Left cardiac atrium (tissue), 4 donors: ENCODE measurements around the gene DNAJB8. TPM values are rescaled to one million over a fixed set of nuclear protein-coding genes. Genes with fewer than 3 reads are reported as not detected.
A peak's percentile ranks its signal among the peaks of the same experiment; 100 is the strongest.

Experiments
- ATAC-seq, 2 donors: fragments of 200-7000 bp; cut with Tn5 transposase; one replicate each; pipeline ENCODE4 v1.9.1; 2020; ENCODE audit warnings: mild to moderate bottlenecking in 2 of 2, moderate library complexity in 2 of 2
- DNase-seq: peaks from one replicate; pipeline ENCODE4 v3.0.0-alpha.2; 2020
- intact Hi-C, 2 donors: fragments of 100-400 bp; cut with DNase I; formaldehyde crosslinking; loops; one replicate each; pipeline versions ENCODE4 v1.14.1 to v1.15.1; 2022 to 2023
- total RNA-seq, 2 donors: library from RNA; stranded (reverse); fragmentation: NEBNext Ultra II Directional; extraction: Animal tissue kit (Norgen Biotek cat#: 25700); gene quantifications; one replicate each; pipeline ENCODE4 v1.2.1, GENCODE V29; 2021
- donor health status: DM: no; HTN: yes; CAD: no.
- donor health status: DM: no; HTN: yes; CAD: no; lungs with severe emphysema.
- donor health status: DM: yes; HTN: yes; CAD: no.
- donor health status: Dilated cardiomyopathy.

Gene DNAJB8
- total RNA-seq, 2 donors from 2014 or later = not detected

GRCh38 chr3:128487538-128487812, 20.8 kb upstream of the DNAJB8 start:
- intact Hi-C loops = no loop called here
- ATAC-seq (peak in 1 of 2 donors; percentile 1), DNase-seq (no peak)

DNA sequence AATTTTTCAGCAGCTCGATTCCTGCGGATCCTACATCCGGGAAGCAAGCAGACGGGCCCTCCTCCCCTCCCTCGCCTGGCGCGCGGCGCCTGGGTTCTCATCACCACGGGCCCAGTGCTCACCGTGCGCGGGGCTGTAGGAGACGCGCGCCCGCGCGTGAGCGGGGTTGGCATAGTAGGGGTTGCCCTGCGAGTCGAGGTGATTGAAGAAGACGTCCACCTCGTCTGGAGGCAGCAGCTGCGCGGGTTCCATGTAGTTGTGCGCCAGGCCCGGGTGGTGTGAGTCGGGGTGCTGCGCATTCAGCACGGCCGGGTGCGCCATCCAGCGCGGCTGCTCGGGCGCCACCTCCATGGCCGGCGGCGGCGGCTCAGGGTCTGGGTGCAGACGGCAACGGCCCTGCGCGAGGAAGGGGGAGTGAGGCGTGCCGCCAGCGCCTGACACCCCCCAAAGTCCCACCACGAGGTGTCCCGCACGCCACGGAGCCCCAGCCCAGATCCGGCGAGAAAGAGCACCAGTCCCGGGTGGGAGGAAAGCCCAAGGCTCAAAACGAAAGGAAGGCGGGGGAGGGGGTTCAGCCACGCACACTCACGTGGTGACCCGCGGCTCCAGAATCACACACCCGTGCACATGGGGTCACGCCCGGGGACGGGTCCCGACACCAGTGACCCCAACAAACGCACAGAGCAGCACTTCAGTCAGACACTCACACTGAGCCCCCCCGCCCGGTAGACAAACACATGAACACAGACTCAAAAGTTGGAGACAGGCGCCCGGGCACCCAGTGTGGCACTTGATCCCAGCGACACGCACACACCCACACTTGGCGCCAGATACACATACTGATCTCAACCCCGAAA, 20.2 kb upstream of the DNAJB8 start:
- ATAC-seq (peak in 1 of 2 donors; percentile 8), DNase-seq (peak; percentile 43)
- intact Hi-C loops = no loop called here

DNA sequence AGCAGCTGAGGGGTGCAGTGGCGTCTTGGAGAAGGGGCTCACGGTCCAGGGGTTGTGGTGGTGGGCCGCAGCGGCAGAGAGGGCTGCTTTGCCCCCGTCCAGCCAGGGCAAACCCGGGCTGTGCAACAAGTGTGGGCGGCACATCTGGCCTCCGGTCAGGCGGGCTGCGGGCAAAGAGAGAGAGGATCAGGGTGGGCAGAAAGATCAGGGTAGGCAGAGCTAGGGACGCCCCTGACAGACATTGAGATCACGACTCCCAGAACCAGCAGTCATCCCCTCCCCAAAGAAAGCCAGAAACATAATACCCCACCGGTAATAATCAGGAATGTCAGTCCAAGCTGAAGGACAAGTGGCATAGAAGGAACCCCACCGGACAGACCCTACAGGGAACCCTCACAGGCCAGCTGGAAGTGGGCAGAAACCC, 19.5 kb upstream of the DNAJB8 start:
- no peak for ATAC-seq
- DNase-seq = peak; percentile 21
- intact Hi-C loops = no loop called here

DNA sequence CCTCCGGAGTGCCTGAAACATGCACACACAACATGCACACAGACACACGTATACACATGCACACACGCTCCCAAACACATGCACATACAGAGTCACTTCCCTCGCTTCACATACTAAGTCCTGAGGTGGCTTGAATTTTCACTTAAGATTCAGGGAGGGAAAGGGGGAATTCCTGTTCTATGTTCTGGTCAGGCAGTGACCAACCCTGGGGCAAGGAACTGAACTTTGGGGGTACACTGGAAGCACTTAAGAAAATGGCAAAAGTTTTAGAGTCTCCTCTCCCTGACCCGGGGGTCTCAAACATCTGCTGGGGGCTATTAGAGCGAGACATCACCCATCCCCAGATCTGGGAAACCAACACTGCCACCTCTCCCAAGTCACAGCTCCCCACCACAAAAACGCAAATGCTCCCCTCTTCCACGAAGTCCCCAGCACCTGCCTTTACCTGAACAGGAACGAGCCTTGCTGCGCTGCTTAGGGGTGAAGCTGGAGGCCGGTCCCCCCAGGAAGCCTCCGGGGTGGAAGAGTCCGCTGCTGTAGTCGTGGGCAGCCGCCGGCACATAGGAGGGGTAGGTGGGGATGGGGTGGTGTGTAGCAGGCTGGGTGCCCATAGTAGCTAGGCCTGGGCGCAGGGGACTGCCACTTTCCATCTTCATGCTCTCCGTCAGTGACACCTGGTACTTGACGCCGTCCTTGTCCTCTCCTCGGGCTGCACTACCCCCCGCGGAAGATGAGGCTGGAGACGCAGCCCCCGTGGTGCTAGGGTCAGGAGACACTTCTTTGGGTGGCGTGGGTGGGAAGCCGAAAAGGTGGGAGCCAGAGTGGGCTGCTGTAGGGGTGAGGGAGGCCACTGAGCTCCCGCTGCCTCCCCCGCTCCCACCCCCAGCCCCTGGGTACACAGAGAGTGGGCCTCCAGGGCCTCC, 18.9 kb upstream of the DNAJB8 start:
- intact Hi-C loops = no loop called here
- peak; percentile 17 for DNase-seq
- ATAC-seq = no peak

- intact Hi-C loops = no loop called here
- DNase-seq = peak; percentile 36
- no peak for ATAC-seq
Observed at GRCh38 chr3:128484404-128485281, 18.0 kb upstream of the DNAJB8 start.

- ATAC-seq = no peak
- intact Hi-C loops = no loop called here
- DNase-seq = peak; percentile 22
Observed at GRCh38 chr3:128483657-128484403, 17.1 kb upstream of the DNAJB8 start.

DNA sequence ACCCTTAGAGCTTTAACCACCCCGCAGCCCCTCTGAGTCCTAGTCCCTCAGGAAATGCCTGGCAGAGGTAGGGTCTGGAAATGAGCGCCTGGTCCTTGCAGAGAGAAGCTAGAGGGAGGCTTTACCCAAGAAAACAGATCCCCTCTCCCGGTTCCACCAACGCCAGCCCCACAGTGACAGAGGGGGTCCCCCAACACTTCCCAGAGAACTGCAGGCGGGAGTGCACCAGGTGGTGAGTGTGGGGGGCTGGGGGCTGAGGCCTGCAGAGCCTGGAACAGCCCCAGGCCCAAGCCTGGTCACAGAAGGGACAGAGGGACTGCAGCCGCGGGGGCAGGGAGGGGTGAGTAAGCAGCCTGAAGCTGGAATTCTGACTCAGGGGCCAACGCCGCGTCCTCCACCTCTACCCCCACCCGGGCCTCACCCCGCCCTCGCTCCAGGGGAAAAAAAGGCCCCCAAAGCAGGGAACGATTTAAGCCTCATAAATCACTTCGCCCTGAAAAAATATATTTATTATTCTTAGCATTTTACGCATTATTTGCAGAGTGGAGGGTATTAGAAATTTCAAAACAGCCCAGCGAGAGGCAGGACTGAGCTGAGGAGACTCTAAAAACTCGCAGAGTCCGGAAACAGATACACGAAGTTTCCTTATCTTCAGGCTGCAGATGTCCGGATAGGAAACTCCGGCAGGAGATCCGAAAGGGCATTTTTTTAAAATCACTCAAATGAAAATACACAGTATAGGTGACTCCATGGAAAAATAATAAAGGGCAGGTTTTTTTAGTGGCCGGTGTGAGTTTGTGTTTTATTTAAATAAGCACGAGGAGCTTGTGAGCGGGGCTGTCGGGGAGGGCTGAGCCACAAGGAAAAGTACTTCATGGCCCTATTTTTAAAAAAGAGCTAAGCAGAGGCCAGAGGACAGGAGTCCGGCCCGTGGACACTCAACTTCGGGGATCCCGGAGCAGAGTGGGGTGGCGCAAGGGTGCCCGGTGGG, 16.3 kb upstream of the DNAJB8 start:
- intact Hi-C loops = no loop called here
- DNase-seq = peak; percentile 68
- ATAC-seq = peak; percentile 3 to 36

DNA sequence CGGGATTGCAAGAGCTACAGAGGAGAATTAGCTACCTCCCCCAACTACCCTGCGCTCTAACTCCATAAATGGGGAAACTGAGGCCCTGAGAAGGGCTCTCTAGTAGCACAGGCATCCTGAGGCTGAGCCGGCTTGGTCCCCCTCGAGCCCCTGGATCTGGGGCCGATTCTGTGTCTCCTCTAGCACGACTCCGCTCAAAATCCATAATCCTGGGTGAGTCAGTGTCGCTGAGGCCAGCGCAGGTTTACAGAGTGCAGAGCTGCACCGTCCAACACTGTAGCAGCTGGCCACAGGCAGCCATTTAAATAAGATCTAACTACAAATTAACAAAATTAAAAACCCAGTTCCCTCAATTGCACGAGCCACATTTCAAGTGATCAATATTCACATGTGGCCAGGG, 15.5 kb upstream of the DNAJB8 start:
- intact Hi-C loops = no loop called here
- ATAC-seq (no peak), DNase-seq (no peak)

GRCh38 chr3:128481438-128481942, 14.8 kb upstream of the DNAJB8 start:
- intact Hi-C loops = no loop called here
- DNase-seq (peak; percentile 85), ATAC-seq (peak; percentile 43 to 57)

DNA sequence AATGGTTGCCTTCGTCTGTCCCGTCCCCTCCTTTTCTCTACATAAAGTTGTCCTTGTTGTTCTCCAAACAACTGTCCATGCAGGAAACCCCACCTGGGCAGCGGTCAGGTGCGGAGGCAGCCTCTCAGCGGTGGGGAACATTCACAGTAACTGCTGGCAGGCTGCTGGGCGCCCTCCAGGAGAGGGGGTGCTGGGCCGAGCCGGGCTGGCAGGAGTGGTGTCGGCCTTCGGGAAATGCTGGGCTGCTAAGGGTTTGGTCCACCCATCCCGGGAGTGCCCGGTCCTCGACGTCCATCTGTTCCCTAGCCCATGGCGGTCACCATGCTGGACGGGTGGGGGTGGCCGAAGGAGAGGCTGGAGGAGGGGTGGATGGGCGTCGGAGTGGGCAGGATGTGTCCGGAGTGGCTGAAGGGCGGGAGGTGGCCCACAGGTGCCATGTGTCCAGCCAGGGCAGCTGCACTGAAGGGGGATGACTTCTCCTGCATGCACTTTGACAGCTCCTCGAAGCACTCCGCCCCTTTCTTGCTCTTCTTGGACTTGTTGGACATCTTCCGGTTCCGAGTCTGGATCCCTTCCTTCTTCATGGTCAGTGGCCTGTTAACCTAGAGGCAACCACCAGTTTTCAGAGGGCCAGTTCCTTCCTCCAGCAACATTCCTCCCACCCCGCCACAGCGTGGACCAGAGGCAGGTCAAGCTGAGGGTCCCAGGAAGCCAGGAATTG, 14.2 kb upstream of the DNAJB8 start:
- ATAC-seq (no peak), DNase-seq (no peak)
- intact Hi-C loops = no loop called here

DNA sequence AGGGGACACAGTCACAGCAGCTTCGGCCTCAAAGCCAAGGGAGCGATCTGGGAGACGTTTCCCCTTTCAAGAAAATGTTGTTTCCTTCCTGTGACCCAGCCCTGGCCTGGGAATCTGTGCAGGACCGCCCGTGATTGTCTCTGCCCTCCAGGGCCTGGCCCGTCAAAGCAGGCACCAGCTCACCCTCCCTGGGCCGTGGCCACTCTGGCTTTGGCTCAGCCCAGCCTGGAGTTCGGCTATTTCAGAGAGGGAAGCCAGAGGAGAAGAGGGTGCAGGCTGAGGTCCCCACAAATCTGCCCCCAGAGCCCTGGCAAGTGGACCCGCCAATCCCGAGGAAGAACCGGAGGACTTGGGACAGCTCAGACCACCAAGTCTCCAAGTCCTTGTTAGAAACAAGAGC, 13.6 kb upstream of the DNAJB8 start:
- intact Hi-C loops = no loop called here
- peak; percentile 60 for DNase-seq
- ATAC-seq = peak in 1 of 2 donors; percentile 46

DNA sequence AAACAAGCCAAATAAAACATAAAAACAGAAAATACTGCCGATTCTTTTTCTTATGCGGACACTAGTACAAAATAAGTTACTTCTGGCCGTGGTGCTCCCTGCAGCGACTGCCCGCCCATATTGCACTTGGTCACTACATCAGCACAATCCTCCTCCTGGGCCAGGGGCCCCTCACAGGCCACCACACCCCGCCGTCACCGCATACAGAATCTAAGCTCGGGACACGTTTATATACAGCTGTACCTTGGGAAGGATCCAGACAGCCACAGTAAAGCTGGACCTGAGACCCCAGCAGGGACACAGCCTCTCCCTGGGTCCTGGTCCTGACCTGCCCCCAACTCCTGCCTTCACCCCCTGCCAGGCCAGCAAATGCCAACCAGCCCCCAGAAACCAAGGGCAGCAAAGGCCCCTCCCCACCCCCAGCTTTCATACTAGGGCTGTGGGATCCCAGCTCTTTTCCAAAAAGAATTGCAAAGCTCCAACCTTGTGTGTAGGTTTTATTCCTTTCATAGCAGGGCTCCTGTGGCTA, 12.9 kb upstream of the DNAJB8 start:
- DNase-seq = no peak
- intact Hi-C loops = no loop called here
- no peak for ATAC-seq

DNA sequence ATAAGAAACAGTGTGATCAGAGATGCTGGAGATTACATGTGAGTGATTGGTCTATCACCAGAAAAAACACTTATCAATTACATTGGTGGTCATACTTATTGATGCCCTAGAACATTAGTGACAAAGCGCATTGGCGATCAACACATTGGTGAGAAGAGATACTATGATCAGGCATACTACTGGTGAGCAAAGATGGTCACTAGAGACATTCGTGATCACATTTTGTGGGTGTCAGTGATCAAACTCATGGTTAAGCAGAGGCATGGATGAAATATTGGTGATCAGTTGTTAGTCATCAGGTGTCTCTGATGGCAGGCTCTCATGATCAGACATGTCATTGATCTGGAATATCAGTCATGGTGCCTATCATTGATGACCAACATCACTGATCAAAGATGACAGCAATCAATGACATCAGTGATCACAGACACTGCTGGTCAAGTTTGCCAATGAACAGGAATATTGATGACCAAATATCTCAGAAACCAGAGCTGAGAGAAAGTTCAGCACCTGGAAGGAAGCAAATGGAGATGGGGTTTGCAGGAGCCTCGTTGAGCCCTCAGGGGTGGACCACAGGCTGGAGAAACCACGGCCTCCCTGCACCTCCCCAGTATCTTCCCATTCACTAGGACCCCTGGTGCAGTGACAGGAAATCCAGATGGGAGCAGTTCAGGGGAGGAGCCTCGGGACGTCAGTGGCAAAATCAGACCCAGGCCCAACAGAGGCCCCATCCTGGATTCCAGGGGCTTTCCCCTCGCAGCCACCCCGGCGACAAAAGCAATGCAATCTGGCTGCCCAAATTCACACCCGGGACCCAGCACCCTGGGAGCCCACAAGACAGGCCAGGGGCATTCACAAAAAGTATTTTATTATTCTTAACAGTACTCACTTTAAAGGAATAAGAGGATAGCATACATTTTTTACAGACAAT, 12.2 kb upstream of the DNAJB8 start:
- DNase-seq = no peak
- intact Hi-C loops = no loop called here
- ATAC-seq = no peak

- no peak for ATAC-seq
- intact Hi-C loops = no loop called here
- no peak for DNase-seq
Observed at GRCh38 chr3:128476659-128477058, 10.0 kb upstream of the DNAJB8 start.

GRCh38 chr3:128475355-128475754, 8.7 kb upstream of the DNAJB8 start:
- ATAC-seq = no peak
- DNase-seq = no peak
- intact Hi-C loops = no loop called here
